Mucosa of rectum (tissue), 2 donors: Measurements from ENCODE around the gene PHC3.
"Not testable (repeated sequence)": the region's sequence is repeated elsewhere in the genome, so short reads cannot be mapped to it uniquely, and the experiment has no call there.

Experiments used
- H3K27ac ChIP-seq, 2 donors: one replicate each; pipeline ENCODE4 v1.7.0; 2013; ENCODE audit warnings: inconsistent platforms in 2 of 2, low read depth in 2 of 2, low read length in 2 of 2
- H3K27me3 ChIP-seq, 2 donors: one replicate each; pipeline ENCODE4 v1.7.0; 2013; ENCODE audit warnings: low read length in 2 of 2; ENCODE audit not compliant: control insufficient read depth in 2 of 2, insufficient read depth in 2 of 2
- H3K36me3 ChIP-seq, 2 donors: one replicate each; pipeline ENCODE4 v1.7.0; 2013; ENCODE audit warnings: low read length in 2 of 2; ENCODE audit not compliant: control insufficient read depth in 2 of 2, insufficient read depth in 2 of 2
- H3K4me1 ChIP-seq, 2 donors: one replicate each; pipeline ENCODE4 v1.7.0; 2013; ENCODE audit warnings: low read length in 2 of 2, mild to moderate bottlenecking in 1 of 2; ENCODE audit not compliant: control insufficient read depth in 2 of 2, insufficient read depth in 2 of 2
- H3K4me3 ChIP-seq, 2 donors: one replicate each; pipeline ENCODE4 v1.7.0; 2013; ENCODE audit warnings: low read length in 2 of 2
- H3K9ac ChIP-seq, 2 donors: one replicate each; pipeline ENCODE4 v1.7.0; 2013; ENCODE audit warnings: low read length in 2 of 2, low read depth in 1 of 2, mild to moderate bottlenecking in 1 of 2
- H3K9me3 ChIP-seq, 2 donors: one replicate each; pipeline ENCODE4 v1.7.0; 2013; ENCODE audit warnings: low read length in 2 of 2; ENCODE audit not compliant: control insufficient read depth in 2 of 2
- donor health status: healthy.
- donor health status: Normal muscosa, but diverticular disease.

Gene PHC3

GRCh38 chr3:170137986-170138385 lies 43.5 kb downstream of the PHC3 start:
- H3K27ac ChIP-seq, result no peak overlapping the region
- no peak overlapping the region for H3K9ac ChIP-seq
- H3K4me3 ChIP-seq, result no peak overlapping the region
- no peaks in the 10 kb centered on the region for H3K27me3 ChIP-seq
- H3K9me3 ChIP-seq, result no peaks in the 10 kb centered on the region
- H3K4me1 ChIP-seq, result no peaks in the 10 kb centered on the region
- H3K36me3 ChIP-seq, result peaks cover 8 to 19% of the 10 kb centered on the region in 2 donors

- H3K9me3 ChIP-seq, result no peaks in the 10 kb centered on the region
- no peaks in the 10 kb centered on the region for H3K27me3 ChIP-seq
- H3K9ac ChIP-seq, result no peak overlapping the region
- H3K27ac ChIP-seq, result no peak overlapping the region
- H3K4me1 ChIP-seq, result no peaks in the 10 kb centered on the region
- peaks cover 24 to 38% of the 10 kb centered on the region in 2 donors for H3K36me3 ChIP-seq
- no peak overlapping the region for H3K4me3 ChIP-seq
These were observed 49.2 kb downstream of the PHC3 start for GRCh38 chr3:170132335-170132734.

- no peak overlapping the region for H3K9ac ChIP-seq
- H3K4me1 ChIP-seq, result no peaks in the 10 kb centered on the region
- H3K36me3 ChIP-seq, result peaks cover 21 to 29% of the 10 kb centered on the region in 2 donors
- no peak overlapping the region for H3K4me3 ChIP-seq
- no peaks in the 10 kb centered on the region for H3K9me3 ChIP-seq
- H3K27me3 ChIP-seq, result no peaks in the 10 kb centered on the region
- no peak overlapping the region for H3K27ac ChIP-seq
These were observed 51.0 kb downstream of the PHC3 start for GRCh38 chr3:170130532-170130931.

GRCh38 chr3:170128977-170129431 lies 52.5 kb downstream of the PHC3 start:
- Histone ChIP-seq H3K9me3 (no peaks in the 10 kb centered on the region), H3K9ac (no peak overlapping the region), H3K36me3 (peaks cover 20 to 24% of the 10 kb centered on the region in 2 donors), H3K4me3 (no peak overlapping the region), H3K4me1 (no peaks in the 10 kb centered on the region), H3K27ac (no peak overlapping the region), H3K27me3 (no peaks in the 10 kb centered on the region)

- Histone ChIP-seq H3K4me3 (no peak overlapping the region), H3K27me3 (no peaks in the 10 kb centered on the region), H3K27ac (no peak overlapping the region), H3K9ac (no peak overlapping the region), H3K9me3 (no peaks in the 10 kb centered on the region), H3K36me3 (peaks cover 20 to 21% of the 10 kb centered on the region in 2 donors), H3K4me1 (no peaks in the 10 kb centered on the region)
These were observed 53.1 kb downstream of the PHC3 start for GRCh38 chr3:170128259-170128976.

GRCh38 chr3:170117134-170117533 lies 64.4 kb downstream of the PHC3 start:
- no peak overlapping the region for H3K9ac ChIP-seq
- H3K27ac ChIP-seq, result no peak overlapping the region
- H3K4me3 ChIP-seq, result no peak overlapping the region
- H3K36me3 ChIP-seq, result peaks cover 42 to 59% of the 10 kb centered on the region in 2 donors
- no peaks in the 10 kb centered on the region for H3K4me1 ChIP-seq
- H3K27me3 ChIP-seq, result no peaks in the 10 kb centered on the region
- H3K9me3 ChIP-seq, result no peaks in the 10 kb centered on the region

GRCh38 chr3:170114165-170114564 lies 67.4 kb downstream of the PHC3 start:
- H3K27me3 ChIP-seq, H3K4me3 ChIP-seq, H3K27ac ChIP-seq, H3K4me1 ChIP-seq, H3K9ac ChIP-seq, H3K9me3 ChIP-seq: not testable (repeated sequence)
- peaks cover 41 to 60% of the 10 kb centered on the region in 2 donors for H3K36me3 ChIP-seq

GRCh38 chr3:170111147-170111771 lies 70.3 kb downstream of the PHC3 start:
- no peak overlapping the region for H3K27ac ChIP-seq
- H3K36me3 ChIP-seq, result peaks cover 35 to 49% of the 10 kb centered on the region in 2 donors
- H3K27me3 ChIP-seq, result no peaks in the 10 kb centered on the region
- no peaks in the 10 kb centered on the region for H3K4me1 ChIP-seq
- no peaks in the 10 kb centered on the region for H3K9me3 ChIP-seq
- no peak overlapping the region for H3K9ac ChIP-seq
- no peak overlapping the region for H3K4me3 ChIP-seq

GRCh38 chr3:170109579-170110293 lies 71.8 kb downstream of the PHC3 start:
- H3K27ac ChIP-seq, result no peak overlapping the region
- H3K4me3 ChIP-seq, result no peak overlapping the region
- H3K9me3 ChIP-seq, result no peaks in the 10 kb centered on the region
- no peaks in the 10 kb centered on the region for H3K27me3 ChIP-seq
- H3K36me3 ChIP-seq, result peaks cover 30 to 45% of the 10 kb centered on the region in 2 donors
- no peak overlapping the region for H3K9ac ChIP-seq
- no peaks in the 10 kb centered on the region for H3K4me1 ChIP-seq

GRCh38 chr3:170108955-170109354 lies 72.6 kb downstream of the PHC3 start:
- H3K9me3 ChIP-seq, result no peaks in the 10 kb centered on the region
- no peak overlapping the region for H3K27ac ChIP-seq
- no peak overlapping the region for H3K4me3 ChIP-seq
- peaks cover 27 to 47% of the 10 kb centered on the region in 2 donors for H3K36me3 ChIP-seq
- no peak overlapping the region for H3K9ac ChIP-seq
- no peaks in the 10 kb centered on the region for H3K27me3 ChIP-seq
- H3K4me1 ChIP-seq, result no peaks in the 10 kb centered on the region
